Neural cell (in vitro differentiated cells): ENCODE measurements around the gene APLF.

Experiments used
- CTCF ChIP-seq: fragments of 450-650 bp; IDR thresholded peaks from 2 replicates; pipeline ENCODE4 v1.5.1; 2014; ENCODE audit warnings: antibody characterized with exemption, mild to moderate bottlenecking, moderate library complexity; ENCODE audit not compliant: poor library complexity, severe bottlenecking
- EP300 ChIP-seq: fragments of 450-650 bp; conservative IDR thresholded peaks from 2 replicates; pipeline ENCODE4 v1.6.1; 2014; ENCODE audit warnings: antibody characterized with exemption, mild to moderate bottlenecking, moderate library complexity; ENCODE audit not compliant: poor library complexity, severe bottlenecking
- EZH2 ChIP-seq: fragments of 200-600, 300-800 bp; shearing (Covaris generic), sonication (generic); IDR thresholded peaks from 2 replicates; pipeline ENCODE4 v1.6.1; 2014; ENCODE audit warnings: antibody characterized with exemption, low read length, borderline replicate concordance, mild to moderate bottlenecking; ENCODE audit not compliant: insufficient read depth, poor library complexity, severe bottlenecking
- MXI1 ChIP-seq: fragments of 450-650 bp; conservative IDR thresholded peaks from 2 replicates; pipeline ENCODE4 v1.6.1; 2014; ENCODE audit warnings: antibody characterized with exemption, mild to moderate bottlenecking; ENCODE audit not compliant: poor library complexity, severe bottlenecking
- POLR2AphosphoS5 ChIP-seq: IDR thresholded peaks from 2 replicates; pipeline ENCODE4 v1.6.1; 2012
- RAD21 ChIP-seq: fragments of 450-650 bp; conservative IDR thresholded peaks from 2 replicates; pipeline ENCODE4 v1.6.1; 2014; ENCODE audit warnings: antibody characterized with exemption, mild to moderate bottlenecking, moderate library complexity
- SMC3 ChIP-seq: fragments of 450-650 bp; conservative IDR thresholded peaks from 2 replicates; pipeline ENCODE4 v1.6.1; 2014; ENCODE audit warnings: antibody characterized with exemption, mild to moderate bottlenecking, moderate library complexity; ENCODE audit not compliant: poor library complexity
- TAF1 ChIP-seq: IDR thresholded peaks from 2 replicates; pipeline ENCODE4 v1.6.1; 2012; ENCODE audit warnings: low read depth
- TF ChIP-seq, protein P1 (sequence below): IDR thresholded peaks from 2 replicates; pipeline ENCODE4 v1.6.1; 2012; ENCODE audit warnings: borderline replicate concordance

DNA sequence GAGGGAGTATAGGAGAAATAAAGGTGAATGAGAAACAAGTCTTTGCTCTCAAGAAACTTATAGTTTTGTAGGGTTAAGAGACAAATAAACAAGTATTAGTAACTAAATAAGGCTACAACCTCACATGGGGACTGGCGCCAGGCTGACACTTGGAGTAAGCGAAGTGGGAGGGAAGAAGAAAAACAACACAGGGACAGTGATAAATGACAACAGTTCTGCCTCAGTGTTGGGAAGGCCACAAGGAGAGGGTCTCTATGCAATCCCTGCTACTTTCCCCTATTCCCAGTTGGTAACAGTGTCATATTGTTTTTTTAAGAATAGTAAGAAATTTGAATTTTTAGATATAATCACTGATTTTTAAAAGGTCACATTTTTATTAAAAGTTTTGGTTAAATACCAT is 4.0 kb downstream of the APLF start:
- TF ChIP-seq MXI1 (no peak), CTCF (no peak), EP300 (no peak), EZH2 (no peak), SMC3 (no peak), TAF1 (no peak), RAD21 (no peak), POLR2AphosphoS5 (no peak)
- TF ChIP-seq, protein P1, sequence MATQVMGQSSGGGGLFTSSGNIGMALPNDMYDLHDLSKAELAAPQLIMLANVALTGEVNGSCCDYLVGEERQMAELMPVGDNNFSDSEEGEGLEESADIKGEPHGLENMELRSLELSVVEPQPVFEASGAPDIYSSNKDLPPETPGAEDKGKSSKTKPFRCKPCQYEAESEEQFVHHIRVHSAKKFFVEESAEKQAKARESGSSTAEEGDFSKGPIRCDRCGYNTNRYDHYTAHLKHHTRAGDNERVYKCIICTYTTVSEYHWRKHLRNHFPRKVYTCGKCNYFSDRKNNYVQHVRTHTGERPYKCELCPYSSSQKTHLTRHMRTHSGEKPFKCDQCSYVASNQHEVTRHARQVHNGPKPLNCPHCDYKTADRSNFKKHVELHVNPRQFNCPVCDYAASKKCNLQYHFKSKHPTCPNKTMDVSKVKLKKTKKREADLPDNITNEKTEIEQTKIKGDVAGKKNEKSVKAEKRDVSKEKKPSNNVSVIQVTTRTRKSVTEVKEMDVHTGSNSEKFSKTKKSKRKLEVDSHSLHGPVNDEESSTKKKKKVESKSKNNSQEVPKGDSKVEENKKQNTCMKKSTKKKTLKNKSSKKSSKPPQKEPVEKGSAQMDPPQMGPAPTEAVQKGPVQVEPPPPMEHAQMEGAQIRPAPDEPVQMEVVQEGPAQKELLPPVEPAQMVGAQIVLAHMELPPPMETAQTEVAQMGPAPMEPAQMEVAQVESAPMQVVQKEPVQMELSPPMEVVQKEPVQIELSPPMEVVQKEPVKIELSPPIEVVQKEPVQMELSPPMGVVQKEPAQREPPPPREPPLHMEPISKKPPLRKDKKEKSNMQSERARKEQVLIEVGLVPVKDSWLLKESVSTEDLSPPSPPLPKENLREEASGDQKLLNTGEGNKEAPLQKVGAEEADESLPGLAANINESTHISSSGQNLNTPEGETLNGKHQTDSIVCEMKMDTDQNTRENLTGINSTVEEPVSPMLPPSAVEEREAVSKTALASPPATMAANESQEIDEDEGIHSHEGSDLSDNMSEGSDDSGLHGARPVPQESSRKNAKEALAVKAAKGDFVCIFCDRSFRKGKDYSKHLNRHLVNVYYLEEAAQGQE, result no peak
